Common myeloid progenitor, CD34-positive (primary cell): ENCODE results near the gene KIRREL3.

ENCODE experiments used
- CTCF ChIA-PET: fragments of 350-600 bp; sonication (Branson Sonifier 250); formaldehyde crosslinking; loops from one replicate; lab custom pipeline; 2021; ENCODE audit warnings: antibody characterized with exemption; lab: Charles Lee
- POLR2A ChIA-PET: fragments of 350-600 bp; sonication (Branson Sonifier 250); formaldehyde crosslinking; loops from one replicate; lab custom pipeline; 2021; ENCODE audit warnings: antibody characterized with exemption; lab: Charles Lee
- DNase-seq, 3 donors: peaks; one replicate each; pipeline versions ENCODE4 v3.0.0 to v3.0.0-alpha.2; 2013
- H3K27ac ChIP-seq, 2 experiments: 1 replicate in 1 of 2; 2 replicates in 1 of 2; pipeline ENCODE4 v1.7.0; 2013; ENCODE audit warnings: inconsistent platforms in 2 of 2, low read length in 2 of 2, mild to moderate bottlenecking in 2 of 2, low read depth in 1 of 2, moderate library complexity in 1 of 2; ENCODE audit not compliant: severe bottlenecking in 2 of 2, insufficient read depth in 1 of 2, poor library complexity in 1 of 2
- H3K27me3 ChIP-seq, 5 experiments: replicated peaks in 2 of 5; 1 replicate in 3 of 5; 2 replicates in 2 of 5; pipeline versions ENCODE4 v1.6.1 to v1.7.0; 2013; ENCODE audit warnings: low read length in 4 of 5, mild to moderate bottlenecking in 2 of 5, moderate library complexity in 2 of 5, inconsistent platforms in 1 of 5; ENCODE audit not compliant: insufficient read depth in 5 of 5, control insufficient read depth in 4 of 5
- H3K36me3 ChIP-seq, 4 experiments: 1 replicate in 2 of 4; 2 replicates in 2 of 4; pipeline versions ENCODE4 v1.6.1 to v1.7.0; 2013; ENCODE audit warnings: low read length in 3 of 4, control low read depth in 1 of 4, mild to moderate bottlenecking in 1 of 4; ENCODE audit not compliant: control insufficient read depth in 4 of 4, insufficient read depth in 4 of 4
- H3K4me1 ChIP-seq, 4 experiments: 1 replicate in 3 of 4; 2 replicates in 1 of 4; pipeline versions ENCODE4 v1.6.1 to v1.7.1; 2013; ENCODE audit warnings: low read length in 3 of 4, mild to moderate bottlenecking in 3 of 4, control low read depth in 1 of 4, inconsistent platforms in 1 of 4, moderate library complexity in 1 of 4; ENCODE audit not compliant: control insufficient read depth in 4 of 4, insufficient read depth in 4 of 4; ENCODE audit errors: control extremely low read depth in 1 of 4
- H3K4me3 ChIP-seq, 7 experiments: 1 replicate in 4 of 7; 2 replicates in 3 of 7; pipeline versions ENCODE4 v1.5.1 to v1.7.0; 2013; ENCODE audit warnings: mild to moderate bottlenecking in 7 of 7, low read length in 6 of 7, moderate library complexity in 6 of 7, inconsistent platforms in 2 of 7, low read depth in 2 of 7, control low read depth in 1 of 7; ENCODE audit not compliant: insufficient read depth in 4 of 7, control insufficient read depth in 1 of 7; ENCODE audit errors: extremely low read depth in 1 of 7
- H3K9me3 ChIP-seq, 5 experiments: 1 replicate in 4 of 5; 2 replicates in 1 of 5; pipeline versions ENCODE4 v1.6.1 to v1.7.1; 2013; ENCODE audit warnings: low read length in 4 of 5, mild to moderate bottlenecking in 2 of 5, inconsistent platforms in 1 of 5, low read depth in 1 of 5, moderate library complexity in 1 of 5; ENCODE audit not compliant: control insufficient read depth in 4 of 5, insufficient read depth in 2 of 5; ENCODE audit errors: control extremely low read depth in 1 of 5
- WGBS: methylation state at CpG from one replicate; pipeline ENCODE4 v1.1.5; 2013; ENCODE audit not compliant: insufficient coverage; 5-methylcytosine and 5-hydroxymethylcytosine counted together

The KIRREL3 gene

GRCh38 chr11:126880872-126881271 is 119.7 kb downstream of the KIRREL3 start:
- POLR2A ChIA-PET = no interaction called here
- no peaks in the 10 kb centered on the region for H3K9me3 ChIP-seq
- 100% methylated on average over 1 of the region's 5 CpGs for WGBS
- H3K27ac ChIP-seq = no peak overlapping the region
- DNase-seq = no peak
- no peaks in the 10 kb centered on the region for H3K36me3 ChIP-seq
- H3K4me3 ChIP-seq = no peak overlapping the region
- CTCF ChIA-PET = no interaction called here
- peaks cover 0 to 11% (median 6%) of the 10 kb centered on the region in 5 experiments for H3K27me3 ChIP-seq
- H3K4me1 ChIP-seq = no peaks in the 10 kb centered on the region

DNA sequence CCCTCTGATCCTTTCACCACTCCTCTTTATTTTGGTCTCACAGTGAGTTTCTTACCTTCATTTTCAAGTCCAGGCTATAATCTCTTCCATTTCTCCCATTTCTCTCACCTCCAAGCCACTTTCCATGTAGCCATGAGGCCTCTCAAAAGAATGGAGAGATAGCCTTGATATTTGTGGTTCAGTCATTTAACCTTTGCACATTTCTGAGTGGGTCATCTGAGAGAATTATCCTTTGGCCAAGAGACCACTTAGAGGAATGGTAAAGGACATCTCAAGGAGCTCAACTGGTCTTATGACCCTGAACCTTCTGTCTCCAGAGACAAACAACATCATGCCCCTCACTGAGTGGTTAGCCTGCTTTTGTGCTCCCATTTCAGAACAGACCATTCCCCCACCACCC is 121.1 kb downstream of the KIRREL3 start:
- no peaks in the 10 kb centered on the region for H3K36me3 ChIP-seq
- H3K4me1 ChIP-seq = no peaks in the 10 kb centered on the region
- POLR2A ChIA-PET = no interaction called here
- no peaks in the 10 kb centered on the region for H3K9me3 ChIP-seq
- no peak overlapping the region for H3K27ac ChIP-seq
- CTCF ChIA-PET = no interaction called here
- H3K4me3 ChIP-seq = no peak overlapping the region
- no peak for DNase-seq
- H3K27me3 ChIP-seq = peaks cover 0 to 11% (median 9%) of the 10 kb centered on the region in 5 experiments

GRCh38 chr11:126878913-126879482 is 121.6 kb downstream of the KIRREL3 start:
- H3K9me3 ChIP-seq = no peaks in the 10 kb centered on the region
- POLR2A ChIA-PET = no interaction called here
- H3K4me1 ChIP-seq = no peaks in the 10 kb centered on the region
- DNase-seq = no peak
- CTCF ChIA-PET = no interaction called here
- no peak overlapping the region for H3K27ac ChIP-seq
- no peak overlapping the region for H3K4me3 ChIP-seq
- no peaks in the 10 kb centered on the region for H3K36me3 ChIP-seq
- 87% methylated on average over 5 of the region's 7 CpGs for WGBS
- H3K27me3 ChIP-seq = peaks cover 0 to 13% (median 8%) of the 10 kb centered on the region in 5 experiments

GRCh38 chr11:126874831-126875230 is 125.7 kb downstream of the KIRREL3 start:
- CTCF ChIA-PET = no interaction called here
- no peaks in the 10 kb centered on the region for H3K36me3 ChIP-seq
- H3K27me3 ChIP-seq = peaks cover 0 to 16% (median 11%) of the 10 kb centered on the region in 5 experiments
- POLR2A ChIA-PET = no interaction called here
- H3K4me1 ChIP-seq = no peaks in the 10 kb centered on the region
- peaks cover 0 to 9% (median 0%) of the 10 kb centered on the region in 5 experiments for H3K9me3 ChIP-seq
- WGBS = 61% methylated on average over 4 of the region's 5 CpGs
- no peak overlapping the region for H3K27ac ChIP-seq
- DNase-seq = no peak
- no peak overlapping the region for H3K4me3 ChIP-seq

DNA sequence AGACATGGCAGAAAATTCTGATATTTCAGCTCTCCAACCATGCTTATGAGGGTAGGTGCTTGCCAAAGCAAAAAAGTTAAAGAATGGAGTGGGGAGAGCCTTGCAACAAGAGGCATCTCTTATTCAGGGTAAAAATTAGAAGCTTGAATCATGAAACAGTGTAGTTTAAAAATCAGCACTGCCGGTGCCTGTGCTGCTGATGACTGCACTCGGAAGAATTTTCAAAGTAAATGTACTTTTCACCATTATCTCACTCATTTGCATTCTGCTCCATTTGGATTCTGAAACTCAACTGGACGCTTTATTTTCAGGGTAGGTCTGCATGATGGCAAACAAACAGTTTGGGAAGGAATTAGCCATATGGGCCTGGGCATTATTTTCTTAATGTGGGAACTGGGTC is 126.3 kb downstream of the KIRREL3 start:
- no peak overlapping the region for H3K27ac ChIP-seq
- POLR2A ChIA-PET = no interaction called here
- WGBS = 100% methylated on average over 3 of the region's 3 CpGs
- CTCF ChIA-PET = no interaction called here
- peaks cover 0 to 9% (median 0%) of the 10 kb centered on the region in 5 experiments for H3K9me3 ChIP-seq
- DNase-seq = no peak
- H3K4me1 ChIP-seq = no peaks in the 10 kb centered on the region
- no peak overlapping the region for H3K4me3 ChIP-seq
- H3K36me3 ChIP-seq = no peaks in the 10 kb centered on the region
- H3K27me3 ChIP-seq = peaks cover 0 to 17% (median 8%) of the 10 kb centered on the region in 5 experiments

GRCh38 chr11:126871792-126872191 is 128.8 kb downstream of the KIRREL3 start:
- H3K36me3 ChIP-seq = no peaks in the 10 kb centered on the region
- peaks cover 0 to 9% (median 0%) of the 10 kb centered on the region in 5 experiments for H3K9me3 ChIP-seq
- H3K27ac ChIP-seq = no peak overlapping the region
- POLR2A ChIA-PET = interaction anchor here (0.6 kb wide), 1 partner anchor 875 kb away, joined by 3 read pairs; no protein-coding TSS in a partner anchor
- H3K4me1 ChIP-seq = no peaks in the 10 kb centered on the region
- CTCF ChIA-PET = interaction anchor here (0.5 kb wide), 1 partner anchor 31 kb away, joined by 4 read pairs; no protein-coding TSS in a partner anchor
- no peak for DNase-seq
- H3K27me3 ChIP-seq = peaks cover 0 to 21% (median 8%) of the 10 kb centered on the region in 5 experiments
- no peak overlapping the region for H3K4me3 ChIP-seq

- H3K27ac ChIP-seq = no peak overlapping the region
- no peak for DNase-seq
- POLR2A ChIA-PET = no interaction called here
- H3K4me1 ChIP-seq = no peaks in the 10 kb centered on the region
- H3K9me3 ChIP-seq = peaks cover 0 to 9% (median 0%) of the 10 kb centered on the region in 5 experiments
- CTCF ChIA-PET = no interaction called here
- peaks cover 0 to 26% (median 4%) of the 10 kb centered on the region in 5 experiments for H3K27me3 ChIP-seq
- H3K4me3 ChIP-seq = no peak overlapping the region
- H3K36me3 ChIP-seq = no peaks in the 10 kb centered on the region
- WGBS = 56% methylated on average over 4 of the region's 4 CpGs
Measured at GRCh38 chr11:126870021-126870420, 130.5 kb downstream of the KIRREL3 start.
